PC-9 (cell line): Measurements from ENCODE around the gene ZFAND3.

Experiments used
- CTCF ChIP-seq: fragments of 200-600 bp; sonication (generic); conservative IDR thresholded peaks from 2 replicates; pipeline ENCODE4 v1.6.1; 2017; ENCODE audit warnings: mixed run types, antibody characterized with exemption, mild to moderate bottlenecking, moderate library complexity
- EZH2 ChIP-seq: fragments of 200-600 bp; sonication (generic); IDR thresholded peaks from 2 replicates; pipeline ENCODE4 v1.8.0; 2017; ENCODE audit warnings: antibody characterized with exemption, low read depth

GRCh38 chr6:37981626-37982025 is 162.1 kb downstream of the ZFAND3 start:
- TF ChIP-seq CTCF (no peak), EZH2 (no peak)
